NCI-H345 treated with DMSO at 0.1 percent for 48 hours (cell line): ENCODE measurements around the gene LMX1A.
A peak's percentile ranks its signal among the peaks of the same experiment; 100 is the strongest.

Source experiments
- DNase-seq: peaks from one replicate; lab custom pipeline; 2025; ENCODE audit not compliant: unreplicated experiment; lab: John Stamatoyannopoulos, UW

Gene LMX1A

DNA sequence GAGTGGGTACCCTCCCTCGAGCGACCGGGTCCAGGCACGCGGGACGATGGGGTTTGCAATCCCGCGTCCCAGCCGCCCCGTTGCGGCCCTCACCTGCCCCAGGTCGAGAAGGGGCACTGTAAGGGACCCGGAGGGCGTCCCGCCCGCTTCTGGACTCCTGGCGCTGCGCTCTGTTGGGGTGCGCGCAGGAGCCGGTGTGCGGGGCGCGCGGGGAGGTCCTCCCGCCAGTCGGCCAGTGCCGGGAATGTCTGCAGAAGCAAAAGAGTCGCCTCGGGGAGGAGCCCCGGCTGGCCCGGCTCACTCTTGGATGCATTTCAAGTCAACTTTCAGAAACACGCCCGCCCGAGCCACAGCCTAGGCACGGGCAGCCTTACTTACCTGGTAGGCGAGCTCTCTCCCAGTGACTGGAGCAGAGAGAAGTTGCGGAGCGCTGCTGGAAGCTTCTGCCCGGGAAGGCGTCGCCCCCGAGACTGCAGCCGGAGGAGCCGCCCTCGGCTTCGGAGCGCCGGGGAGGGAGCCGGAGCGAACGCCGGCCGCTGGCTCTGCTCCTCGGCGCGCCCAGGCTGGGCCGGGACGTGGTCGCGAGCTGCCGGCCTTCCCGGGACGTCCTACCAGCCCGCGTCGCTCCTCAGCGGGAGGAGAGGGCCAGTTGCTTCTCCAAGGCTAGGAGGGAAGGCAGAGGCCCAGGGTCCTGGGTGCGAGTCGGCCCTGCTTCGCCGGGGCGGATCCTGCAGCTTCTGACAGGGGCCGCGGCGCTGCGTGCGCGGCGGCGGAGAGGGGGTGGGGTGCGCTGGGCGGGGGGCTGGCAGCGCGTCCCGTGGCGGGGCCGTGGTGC is at the start of gene LMX1A:
Gene LMX1A (minus strand): TSS at position 739 of the 835 bp plus-strand sequence. CDS start 1,156 bp downstream, outside the sequence.
- no peak for DNase-seq

GRCh38 chr1:165403835-165404482 is 47.4 kb upstream of the LMX1A start:
- DNase-seq: peak; percentile 18

- no peak for DNase-seq
Observed at GRCh38 chr1:165402517-165403111, 46.1 kb upstream of the LMX1A start.

DNA sequence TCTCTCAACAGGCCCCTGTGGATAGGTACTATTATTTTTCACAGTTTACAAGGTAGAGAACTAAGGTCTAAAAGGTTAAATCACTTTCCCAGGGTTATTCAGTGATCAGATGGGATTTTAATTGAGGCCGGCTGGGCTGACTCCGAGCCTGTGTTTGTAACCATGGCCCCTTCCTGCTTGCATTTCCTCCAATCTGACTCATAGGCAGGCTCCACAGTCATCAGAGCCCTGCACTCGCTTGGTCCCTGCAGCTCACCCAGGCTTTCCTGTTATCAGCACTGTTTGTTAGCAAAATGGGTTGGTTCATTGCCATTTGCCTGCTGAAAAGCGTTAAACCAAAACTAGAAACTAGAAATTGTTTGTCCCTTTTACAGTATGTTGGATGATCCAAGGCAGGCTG is 41.4 kb upstream of the LMX1A start:
- DNase-seq: no peak

DNA sequence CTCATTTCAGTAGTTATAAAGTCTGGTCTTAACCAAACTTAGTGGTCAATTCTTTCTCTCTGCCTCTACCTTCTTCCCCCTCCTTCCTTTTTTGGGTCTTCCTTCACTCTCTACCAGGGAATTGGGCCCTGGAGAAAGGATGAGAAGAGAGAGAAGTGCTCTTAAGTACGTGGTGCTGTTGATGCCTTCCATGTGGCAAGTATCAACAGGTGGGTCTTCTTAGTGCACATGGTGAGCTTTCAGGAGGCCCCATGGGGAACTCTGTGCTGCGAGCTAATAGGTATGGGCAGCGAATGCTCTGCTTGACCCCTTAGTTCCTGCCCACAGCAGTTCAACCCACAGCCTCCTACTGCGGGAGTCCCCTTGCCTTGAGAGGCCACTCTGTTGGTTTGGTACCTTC is 39.4 kb upstream of the LMX1A start:
- DNase-seq: no peak

- peak; percentile 30 for DNase-seq
Observed at GRCh38 chr1:165395478-165395877, 39.0 kb upstream of the LMX1A start.

DNA sequence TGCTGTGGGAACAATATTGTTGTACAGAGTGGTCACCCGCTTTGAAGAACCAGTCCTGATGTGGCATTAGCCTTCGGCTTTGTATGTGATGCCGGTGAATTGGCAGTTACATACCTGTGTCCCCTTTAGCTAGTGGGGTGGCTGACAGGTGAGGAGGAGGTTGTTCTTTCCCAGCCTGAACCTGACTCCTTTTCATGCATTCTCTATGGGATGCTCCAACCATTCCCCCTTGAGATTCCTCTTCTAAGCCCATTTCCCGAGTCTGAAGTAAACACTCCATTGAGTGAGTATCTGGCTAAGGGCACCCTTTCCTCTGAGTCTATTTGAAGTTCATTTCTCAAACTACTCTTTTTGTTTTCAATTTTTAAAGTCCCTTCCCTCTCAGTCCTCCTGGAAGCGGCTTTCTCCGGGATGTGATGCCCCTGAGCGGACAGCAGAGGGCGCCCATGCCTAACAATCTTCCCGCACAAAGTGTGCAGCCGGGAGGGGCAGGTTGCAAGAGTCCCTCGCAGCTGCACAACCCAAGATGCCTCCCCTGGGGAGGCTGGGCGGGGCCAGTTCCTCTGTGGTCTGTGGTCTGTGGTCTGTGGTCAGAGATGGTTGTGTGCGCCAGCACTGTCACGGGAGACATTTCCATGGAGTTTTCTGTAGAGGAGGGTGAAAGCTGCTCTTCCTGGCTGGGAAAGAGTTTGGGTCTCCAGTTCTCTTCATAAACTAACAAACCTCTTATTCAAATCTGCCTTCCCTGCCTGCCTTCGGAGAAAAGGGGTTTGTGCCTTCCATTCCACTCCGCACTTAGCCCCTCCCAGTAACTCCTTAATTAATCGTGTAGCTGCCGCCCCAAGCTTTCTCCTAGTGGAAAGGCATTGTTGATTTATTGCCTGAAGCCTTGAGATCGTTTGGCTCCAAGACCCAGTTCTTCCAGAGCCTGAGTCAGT is 36.4 kb upstream of the LMX1A start:
- DNase-seq: peak; percentile 46

GRCh38 chr1:165389609-165390008 is 33.1 kb upstream of the LMX1A start:
- DNase-seq: no peak

- DNase-seq: no peak
Observed at GRCh38 chr1:165387961-165388360, 31.4 kb upstream of the LMX1A start.

- DNase-seq: no peak
Observed at GRCh38 chr1:165387505-165387904, 31.0 kb upstream of the LMX1A start.

DNA sequence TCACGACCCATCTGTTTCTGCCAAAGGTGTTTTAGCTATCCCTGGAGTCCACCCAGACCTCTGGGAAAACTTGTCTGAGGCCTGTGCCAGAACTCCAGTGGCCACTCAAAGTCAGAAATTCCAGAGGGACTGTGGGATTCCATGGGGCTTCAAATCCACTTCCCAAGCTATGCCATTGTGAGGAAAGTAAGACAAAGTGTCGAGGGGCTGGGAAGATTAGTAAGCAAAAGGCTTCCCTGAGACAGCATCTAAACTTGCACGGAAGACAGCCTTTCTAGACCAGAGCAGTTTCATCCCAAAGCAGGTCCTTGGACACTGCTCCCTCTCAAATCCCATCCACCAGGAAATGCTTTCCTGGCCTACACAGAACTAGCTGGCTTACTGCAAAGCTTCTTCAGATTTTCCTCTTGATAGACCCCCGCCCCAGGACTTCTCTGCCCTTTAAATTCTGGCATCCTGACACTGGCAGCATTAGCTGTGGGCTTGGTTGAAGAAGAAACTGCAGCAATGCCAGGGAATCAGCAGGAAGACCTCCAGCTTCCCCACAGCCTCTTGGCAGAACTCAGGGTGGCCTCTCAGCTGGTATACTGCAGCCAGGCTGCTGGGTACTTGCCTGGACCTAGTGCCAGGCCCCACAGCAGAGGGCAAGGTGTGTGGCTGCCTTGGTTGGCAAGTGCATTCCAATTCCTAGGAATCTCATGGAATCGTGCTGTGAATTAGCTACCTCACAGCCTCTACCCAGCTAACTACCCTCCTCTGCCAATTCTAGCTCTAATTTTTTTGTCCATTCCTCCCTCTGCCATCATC is 27.3 kb upstream of the LMX1A start:
- no peak for DNase-seq

DNA sequence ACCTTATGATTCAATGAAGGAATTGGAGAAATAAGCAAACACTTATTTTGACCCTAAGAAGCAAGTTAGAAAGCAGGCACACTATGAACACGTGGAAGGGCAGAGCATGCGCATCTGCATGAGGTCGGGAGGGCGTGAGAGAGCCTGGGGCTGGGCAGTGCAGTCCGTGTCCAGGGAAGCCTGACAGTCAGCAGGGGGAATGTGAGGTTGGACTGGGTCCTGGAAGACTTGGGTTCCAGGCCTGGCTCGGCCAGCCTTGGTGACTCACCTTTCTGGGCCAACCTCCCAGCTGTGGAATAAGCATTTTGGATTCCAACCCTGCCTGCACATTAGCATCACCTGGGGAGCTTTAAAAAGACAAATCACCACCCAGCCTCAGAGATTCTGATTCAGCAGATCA is 26.6 kb upstream of the LMX1A start:
- DNase-seq: no peak

- no peak for DNase-seq
Observed at GRCh38 chr1:165381745-165382505, 25.4 kb upstream of the LMX1A start.

DNA sequence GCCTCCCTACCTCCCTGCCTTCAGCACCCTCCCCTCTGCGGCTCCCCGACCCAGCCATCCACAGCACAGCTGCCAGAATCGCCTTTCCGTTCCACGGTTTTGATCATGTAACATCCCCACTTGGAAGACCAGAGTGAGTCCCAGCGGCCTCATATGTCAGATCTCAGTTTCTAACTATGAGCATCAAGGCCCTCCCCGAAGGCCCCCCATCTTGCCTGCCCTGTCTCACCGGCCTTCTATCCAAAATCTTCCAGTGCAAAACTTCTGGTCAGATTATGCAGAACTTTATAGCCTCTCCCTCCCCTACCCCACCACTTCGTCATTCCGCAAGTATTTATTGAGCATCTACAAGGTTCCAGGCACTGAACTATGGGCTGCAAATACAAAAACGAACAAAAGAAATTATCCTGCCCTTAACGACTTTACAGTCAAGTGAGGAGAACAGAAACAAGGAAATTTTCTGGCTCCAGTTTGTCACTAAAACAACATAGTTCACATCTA is 20.3 kb upstream of the LMX1A start:
- no peak for DNase-seq

DNA sequence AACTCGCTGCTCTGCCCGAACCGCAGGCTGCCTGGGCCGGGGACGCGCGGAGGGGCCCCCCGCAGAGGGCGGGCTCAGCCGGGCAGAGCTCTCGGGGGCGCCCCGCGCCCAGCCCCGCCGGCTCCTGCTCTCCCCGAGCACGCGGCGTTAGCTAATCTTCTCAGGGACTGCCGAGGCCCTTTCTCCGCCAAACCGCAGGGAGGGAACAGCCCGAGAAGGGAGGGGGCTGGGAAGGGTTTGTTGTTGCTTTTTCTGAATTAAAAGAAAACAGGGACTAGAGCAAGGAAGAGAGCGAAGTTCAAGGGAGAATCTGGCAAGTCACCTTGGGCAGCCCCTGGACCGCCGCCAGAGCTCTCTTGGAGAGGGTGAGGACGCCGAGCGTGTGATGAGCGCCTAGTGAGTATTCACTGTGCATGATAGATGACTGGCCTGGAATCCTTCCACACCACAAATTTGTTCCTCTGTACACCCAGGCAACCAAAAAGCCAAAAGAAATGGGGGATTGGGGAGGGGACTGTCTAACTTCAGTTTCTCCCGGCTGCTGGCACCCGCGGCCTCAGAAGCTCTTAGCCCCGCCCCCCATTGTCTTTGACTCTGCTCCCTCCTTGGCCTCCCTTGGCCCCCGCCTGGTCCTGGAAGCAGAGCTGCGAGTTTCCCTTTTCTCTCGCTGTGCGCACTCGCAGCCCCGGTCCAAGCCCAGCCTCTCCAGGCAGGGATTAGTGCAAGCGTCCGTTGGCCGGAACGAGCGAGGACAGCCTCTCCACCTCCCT is 19.7 kb upstream of the LMX1A start:
- peak; percentile 15 for DNase-seq

DNA sequence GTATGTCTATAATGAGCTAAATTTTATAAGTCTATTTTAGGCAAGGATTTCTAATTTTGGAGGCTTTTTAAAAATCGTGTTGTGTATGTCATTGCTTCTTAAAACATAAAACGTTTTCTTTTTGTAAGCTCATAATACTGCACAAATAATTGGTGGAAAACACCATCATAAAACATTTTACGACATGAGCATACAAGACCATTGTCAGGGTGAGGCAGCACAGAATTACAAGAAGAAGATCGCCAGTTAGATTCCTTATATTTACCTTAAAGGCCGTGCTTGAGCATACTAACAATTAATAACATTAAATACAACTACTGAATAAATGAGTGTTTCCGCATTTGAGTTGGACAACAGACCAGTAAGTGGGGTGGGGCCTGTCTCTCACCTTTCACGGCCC is 19.1 kb upstream of the LMX1A start:
- no peak for DNase-seq

GRCh38 chr1:165371588-165372225 is 15.2 kb upstream of the LMX1A start:
- no peak for DNase-seq

DNA sequence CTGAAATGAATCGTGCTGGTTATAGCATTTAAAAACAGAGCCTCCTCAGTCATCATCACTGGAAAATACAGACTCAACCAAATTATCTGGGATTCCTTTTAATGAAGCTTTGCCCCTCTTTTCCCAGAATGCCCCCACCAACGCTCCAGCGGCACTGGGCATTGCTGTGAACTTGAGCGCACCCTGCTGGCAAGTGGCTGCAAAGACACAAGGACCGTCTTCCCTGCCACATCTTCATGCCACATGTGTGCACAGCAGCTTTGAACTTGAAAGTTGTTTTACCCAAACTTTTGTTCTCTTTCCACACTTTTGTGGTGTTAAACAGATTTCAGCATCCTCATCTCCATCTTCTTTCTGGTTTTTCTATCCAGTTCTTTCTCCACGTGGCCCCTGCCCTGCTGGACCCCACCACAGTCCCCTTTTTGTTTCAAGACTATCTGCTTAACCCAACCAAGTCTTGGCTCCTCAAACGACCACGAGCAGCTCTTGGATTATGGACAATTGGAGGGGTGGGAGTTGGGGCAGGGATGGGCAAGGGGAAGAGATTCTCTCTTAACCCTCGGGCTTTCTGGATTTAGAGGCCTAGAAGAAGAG is 12.8 kb upstream of the LMX1A start:
- peak; percentile 29 for DNase-seq
